MM.1S (cell line): Measurements from ENCODE around the gene HS3ST6.
A peak's percentile ranks its signal among the peaks of the same experiment; 100 is the strongest.

ENCODE experiments used
- DNase-seq: peaks from one replicate; pipeline ENCODE4 v3.0.0-alpha.2; 2015
- H2AFZ ChIP-seq: fragments of 300-600 bp; sonication (generic); 2 replicates; pipeline ENCODE4 v1.6.0; 2016; ENCODE audit warnings: antibody characterized with exemption, low read length
- H3F3A ChIP-seq: fragments of 300-600 bp; sonication (generic); 2 replicates; pipeline ENCODE4 v1.6.1; 2016; ENCODE audit warnings: mild to moderate bottlenecking, antibody characterized with exemption, low read length, moderate library complexity, mixed read lengths; ENCODE audit not compliant: insufficient read depth
- H3K27ac ChIP-seq: fragments of 300-600 bp; sonication (generic); 2 replicates; pipeline ENCODE4 v1.5.1; 2016; ENCODE audit warnings: mild to moderate bottlenecking, low read length
- H3K27me3 ChIP-seq: fragments of 300-600 bp; sonication (generic); replicated peaks from 2 replicates; pipeline ENCODE4 v1.6.0; 2016; ENCODE audit warnings: low read length; ENCODE audit not compliant: insufficient read depth
- H3K36me3 ChIP-seq: fragments of 300-600 bp; sonication (generic); replicated peaks from 2 replicates; pipeline ENCODE4 v1.6.1; 2016; ENCODE audit warnings: mild to moderate bottlenecking, low read length, mixed read lengths; ENCODE audit not compliant: insufficient read depth
- H3K4me1 ChIP-seq: fragments of 300-600 bp; sonication (generic); 2 replicates; pipeline ENCODE4 v1.6.1; 2016; ENCODE audit warnings: low read length, mixed read lengths
- H3K4me2 ChIP-seq: fragments of 300-600 bp; sonication (generic); 2 replicates; pipeline ENCODE4 v1.6.0; 2016; ENCODE audit warnings: low read depth, low read length
- H3K4me3 ChIP-seq: fragments of 300-600 bp; sonication (generic); 2 replicates; pipeline ENCODE4 v1.5.1; 2016; ENCODE audit warnings: low read length, mixed read lengths
- H3K79me2 ChIP-seq: fragments of 300-600 bp; sonication (generic); 2 replicates; pipeline ENCODE4 v1.6.1; 2016; ENCODE audit warnings: mixed run types, low read length, mixed read lengths
- H3K9ac ChIP-seq: fragments of 300-600 bp; sonication (generic); 2 replicates; pipeline ENCODE4 v1.6.1; 2016; ENCODE audit warnings: low read length, mixed read lengths
- H3K9me2 ChIP-seq: fragments of 300-600 bp; sonication (generic); replicated peaks from 2 replicates; pipeline ENCODE4 v1.6.1; 2016; ENCODE audit warnings: mild to moderate bottlenecking, low read length, mixed read lengths; ENCODE audit not compliant: insufficient read depth
- H3K9me3 ChIP-seq: fragments of 300-600 bp; sonication (generic); replicated peaks from 2 replicates; pipeline ENCODE4 v1.6.1; 2016; ENCODE audit warnings: mild to moderate bottlenecking, low read length, mixed read lengths; ENCODE audit not compliant: insufficient read depth
- H4K20me1 ChIP-seq: fragments of 300-600 bp; sonication (generic); 2 replicates; pipeline ENCODE4 v1.6.1; 2016; ENCODE audit warnings: mild to moderate bottlenecking, low read length, moderate library complexity, mixed read lengths; ENCODE audit not compliant: insufficient read depth
- EZH2 ChIP-seq: fragments of 300-600 bp; sonication (generic); optimal IDR thresholded peaks from 2 replicates; pipeline ENCODE3; 2017; ENCODE audit warnings: low read depth, mild to moderate bottlenecking, antibody characterized with exemption, low read length, mixed read lengths
- EZH2phosphoT487 ChIP-seq: fragments of 300-600 bp; sonication (generic); IDR thresholded peaks from 2 replicates; pipeline ENCODE4 v1.6.1; 2018; ENCODE audit warnings: antibody characterized with exemption, low read length
- TF ChIP-seq, protein P1 (sequence below): fragments of 300-600 bp; sonication (generic); IDR thresholded peaks from 2 replicates; pipeline ENCODE4 v1.5.1; 2016; ENCODE audit warnings: antibody characterized with exemption, low read length, mixed read lengths

The HS3ST6 gene

DNA sequence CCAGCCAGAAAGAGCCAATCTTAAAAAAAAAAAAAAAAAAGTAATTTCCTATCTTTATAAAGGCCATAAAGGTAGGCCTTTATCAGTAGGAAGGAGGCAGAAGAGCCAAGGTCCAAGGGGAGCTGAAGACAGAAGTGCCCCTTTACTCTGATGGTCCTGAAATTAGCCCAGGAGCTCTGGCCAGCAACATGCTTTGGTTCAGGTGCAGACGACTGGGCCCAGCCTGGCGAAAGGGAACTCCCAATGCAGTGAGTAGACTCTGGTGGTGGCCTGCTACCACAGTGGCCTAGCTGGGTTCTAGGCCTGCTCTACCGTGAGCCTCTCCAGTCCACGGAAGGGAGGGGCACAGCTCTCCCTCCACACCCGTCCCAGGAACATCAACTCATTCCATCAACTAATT, 23.1 kb downstream of the HS3ST6 start:
- DNase-seq = no peak
- no peak overlapping the region for H3K9ac ChIP-seq
- H3K4me1 ChIP-seq = peaks cover 11% of the 10 kb centered on the region
- peaks cover 3% of the 10 kb centered on the region for H3F3A ChIP-seq
- H3K79me2 ChIP-seq = no peaks in the 10 kb centered on the region
- no peaks in the 10 kb centered on the region for H3K36me3 ChIP-seq
- H4K20me1 ChIP-seq = no peaks in the 10 kb centered on the region
- H3K9me2 ChIP-seq = no peaks in the 10 kb centered on the region
- H3K4me2 ChIP-seq = no peak overlapping the region
- no peak overlapping the region for H3K4me3 ChIP-seq
- H3K27ac ChIP-seq = no peak overlapping the region
- H2AFZ ChIP-seq = no peak overlapping the region
- H3K27me3 ChIP-seq = 0 out of 2 replicates have a peak, but pooled peaks cover 4% of the 10 kb centered on the region
- H3K9me3 ChIP-seq = no peaks in the 10 kb centered on the region
- TF ChIP-seq EZH2 (no peak), EZH2phosphoT487 (no peak)
- TF ChIP-seq, protein P1, sequence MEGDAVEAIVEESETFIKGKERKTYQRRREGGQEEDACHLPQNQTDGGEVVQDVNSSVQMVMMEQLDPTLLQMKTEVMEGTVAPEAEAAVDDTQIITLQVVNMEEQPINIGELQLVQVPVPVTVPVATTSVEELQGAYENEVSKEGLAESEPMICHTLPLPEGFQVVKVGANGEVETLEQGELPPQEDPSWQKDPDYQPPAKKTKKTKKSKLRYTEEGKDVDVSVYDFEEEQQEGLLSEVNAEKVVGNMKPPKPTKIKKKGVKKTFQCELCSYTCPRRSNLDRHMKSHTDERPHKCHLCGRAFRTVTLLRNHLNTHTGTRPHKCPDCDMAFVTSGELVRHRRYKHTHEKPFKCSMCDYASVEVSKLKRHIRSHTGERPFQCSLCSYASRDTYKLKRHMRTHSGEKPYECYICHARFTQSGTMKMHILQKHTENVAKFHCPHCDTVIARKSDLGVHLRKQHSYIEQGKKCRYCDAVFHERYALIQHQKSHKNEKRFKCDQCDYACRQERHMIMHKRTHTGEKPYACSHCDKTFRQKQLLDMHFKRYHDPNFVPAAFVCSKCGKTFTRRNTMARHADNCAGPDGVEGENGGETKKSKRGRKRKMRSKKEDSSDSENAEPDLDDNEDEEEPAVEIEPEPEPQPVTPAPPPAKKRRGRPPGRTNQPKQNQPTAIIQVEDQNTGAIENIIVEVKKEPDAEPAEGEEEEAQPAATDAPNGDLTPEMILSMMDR = no peak

DNA sequence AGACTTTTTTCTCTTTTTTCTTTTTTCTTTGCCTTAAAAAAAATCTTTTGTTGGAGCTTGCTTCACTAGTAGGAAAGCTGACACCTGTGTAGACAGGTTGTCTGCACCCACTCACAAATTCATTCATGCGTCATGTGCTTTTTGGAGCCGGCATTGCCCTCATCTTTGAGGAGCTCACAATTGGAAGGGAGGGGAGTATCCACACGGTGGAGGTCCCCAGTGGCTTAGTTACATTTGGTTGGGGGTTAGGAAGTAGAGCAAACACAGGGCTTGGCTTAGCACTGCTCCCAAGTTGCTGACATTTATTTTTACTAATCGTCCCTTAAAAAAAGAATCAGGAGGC, 27.5 kb downstream of the HS3ST6 start:
- no peaks in the 10 kb centered on the region for H3K9me3 ChIP-seq
- peak overlapping the region; percentile 31; the same call in 1 of the 2 replicates for H3K4me2 ChIP-seq
- no peaks in the 10 kb centered on the region for H3F3A ChIP-seq
- H3K36me3 ChIP-seq = no peaks in the 10 kb centered on the region
- peaks cover 7% of the 10 kb centered on the region; the same call in 1 of the 2 replicates for H3K4me1 ChIP-seq
- 0 out of 2 replicates have a peak, but pooled peaks cover 4% of the 10 kb centered on the region for H3K27me3 ChIP-seq
- H2AFZ ChIP-seq = peak overlapping the region; percentile 30; the same call in 1 of the 2 replicates
- H3K79me2 ChIP-seq = no peaks in the 10 kb centered on the region
- no peak overlapping the region for H3K4me3 ChIP-seq
- no peak overlapping the region for H3K9ac ChIP-seq
- no peak for DNase-seq
- TF ChIP-seq EZH2phosphoT487 = no peak
- TF ChIP-seq, protein P1 = no peak
- no peak for TF ChIP-seq EZH2
- H4K20me1 ChIP-seq = no peaks in the 10 kb centered on the region
- H3K27ac ChIP-seq = no peak overlapping the region
- no peaks in the 10 kb centered on the region for H3K9me2 ChIP-seq

DNA sequence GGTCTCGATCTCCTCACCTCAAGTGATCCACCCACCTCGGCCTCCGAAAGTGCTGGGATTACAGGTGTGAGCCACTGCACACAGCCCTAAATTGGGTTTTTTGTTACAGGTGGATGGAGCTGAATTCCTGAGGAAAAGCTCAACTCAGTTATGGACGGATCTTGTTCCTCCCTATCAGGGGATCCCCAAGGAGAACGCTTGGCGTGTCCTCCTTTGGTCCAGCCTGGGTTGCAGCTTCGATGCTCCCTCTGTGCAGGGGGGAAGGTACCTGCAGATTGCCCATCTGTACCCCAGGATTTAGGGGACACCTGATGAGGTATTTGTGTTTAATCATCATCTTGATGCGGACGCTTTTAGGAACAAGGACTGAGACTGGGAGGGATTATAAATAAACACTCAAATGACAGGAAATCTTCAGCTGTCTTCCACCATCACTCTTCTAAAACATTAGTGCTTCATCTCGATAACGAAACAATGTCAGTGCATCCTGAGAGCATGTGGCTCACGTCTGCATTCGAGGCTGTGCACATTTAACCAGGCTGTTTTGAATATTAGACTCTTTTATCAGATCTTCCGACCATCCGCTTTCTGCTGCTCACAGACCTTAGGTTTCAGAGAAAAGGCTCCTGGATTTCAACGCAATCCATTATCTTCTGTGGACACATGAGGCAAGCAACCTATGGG, 28.0 kb downstream of the HS3ST6 start:
- Histone ChIP-seq H3K4me3 (no peak overlapping the region), H3K9ac (no peak overlapping the region), H3K27me3 (0 out of 2 replicates have a peak, but pooled peaks cover 4% of the 10 kb centered on the region), H3K4me1 (peaks cover 7% of the 10 kb centered on the region; the same call in 1 of the 2 replicates), H3F3A (no peaks in the 10 kb centered on the region), H3K9me3 (no peaks in the 10 kb centered on the region), H3K79me2 (no peaks in the 10 kb centered on the region), H3K9me2 (no peaks in the 10 kb centered on the region), H3K4me2 (peak overlapping the region; percentile 31; the same call in 1 of the 2 replicates), H3K36me3 (no peaks in the 10 kb centered on the region), H3K27ac (no peak overlapping the region), H4K20me1 (no peaks in the 10 kb centered on the region), H2AFZ (peak overlapping the region; percentile 30; the same call in 1 of the 2 replicates)
- no peak for DNase-seq
- no peak for TF ChIP-seq EZH2phosphoT487
